Prostate gland (tissue), 2 donors: ENCODE data around the gene MORC3. TPM values are rescaled to one million over a fixed set of nuclear protein-coding genes. Genes with fewer than 3 reads are reported as not detected.
"Not testable (repeated sequence)": the region's sequence is repeated elsewhere in the genome, so short reads cannot be mapped to it uniquely, and the experiment has no call there.

ENCODE experiments used
- DNase-seq: peaks from one replicate; pipeline ENCODE4 v3.0.0-alpha.2; 2019; ENCODE audit warnings: low spot score
- H3K27ac ChIP-seq, 2 donors: fragments of 200-600 bp; sonication (generic); 2 replicates each; pipeline ENCODE4 v1.5.1; 2017 to 2019
- H3K27me3 ChIP-seq: fragments of 200-600 bp; sonication (generic); replicated peaks from 2 replicates; pipeline ENCODE4 v1.5.1; 2019; ENCODE audit not compliant: insufficient read depth
- H3K36me3 ChIP-seq, 2 donors: fragments of 200-600 bp; sonication (generic); 1 replicate in 1 of 2; 2 replicates in 1 of 2; pipeline versions ENCODE4 v1.5.1 to v1.8.1; 2017 to 2019
- H3K4me1 ChIP-seq: fragments of 200-600 bp; sonication (generic); replicated peaks from 2 replicates; pipeline ENCODE4 v1.5.1; 2019
- H3K4me3 ChIP-seq, 2 donors: fragments of 200-600 bp; sonication (generic); 2 replicates each; pipeline ENCODE4 v1.5.1; 2017 to 2019
- H3K9me3 ChIP-seq: fragments of 200-600 bp; sonication (generic); 2 replicates; pipeline ENCODE4 v1.5.1; 2017
- CTCF ChIP-seq, 4 experiments: fragments of 200-600 bp in 2 of 4; fragments of 450-650 bp in 2 of 4; sonication (generic) in 2 of 4; IDR thresholded peaks; 1 replicate in 3 of 4; 2 replicates in 1 of 4; pipeline ENCODE4 v1.5.1; 2016 to 2019; ENCODE audit warnings: antibody characterized with exemption in 4 of 4, mild to moderate bottlenecking in 2 of 4, moderate library complexity in 2 of 4
- POLR2A ChIP-seq: fragments of 450-650 bp; IDR thresholded peaks from one replicate; pipeline ENCODE4 v1.6.1; 2016; ENCODE audit warnings: antibody characterized with exemption, mild to moderate bottlenecking
- POLR2AphosphoS5 ChIP-seq: sonication (generic); formaldehyde crosslinking; IDR thresholded peaks from one replicate; pipeline ENCODE4 v1.6.1; 2017; ENCODE audit warnings: antibody characterized with exemption
- WGBS: methylation state at CpG from one replicate; pipeline ENCODE4 v1.1.5; 2018; 5-methylcytosine and 5-hydroxymethylcytosine counted together
- intact Hi-C: fragments of 100-400 bp; cut with DNase I; formaldehyde crosslinking; loops from one replicate; pipeline ENCODE4 v1.14.2; 2022
- total RNA-seq, 2 donors: library from RNA; depleted of rRNA; stranded (reverse); fragments of >200 nt; gene quantifications; one replicate each; pipeline ENCODE4 v1.1.0, GENCODE V29; 2016

Gene MORC3
- total RNA-seq, 2 donors from 2014 or later, result 34.8 to 42.0 TPM

DNA sequence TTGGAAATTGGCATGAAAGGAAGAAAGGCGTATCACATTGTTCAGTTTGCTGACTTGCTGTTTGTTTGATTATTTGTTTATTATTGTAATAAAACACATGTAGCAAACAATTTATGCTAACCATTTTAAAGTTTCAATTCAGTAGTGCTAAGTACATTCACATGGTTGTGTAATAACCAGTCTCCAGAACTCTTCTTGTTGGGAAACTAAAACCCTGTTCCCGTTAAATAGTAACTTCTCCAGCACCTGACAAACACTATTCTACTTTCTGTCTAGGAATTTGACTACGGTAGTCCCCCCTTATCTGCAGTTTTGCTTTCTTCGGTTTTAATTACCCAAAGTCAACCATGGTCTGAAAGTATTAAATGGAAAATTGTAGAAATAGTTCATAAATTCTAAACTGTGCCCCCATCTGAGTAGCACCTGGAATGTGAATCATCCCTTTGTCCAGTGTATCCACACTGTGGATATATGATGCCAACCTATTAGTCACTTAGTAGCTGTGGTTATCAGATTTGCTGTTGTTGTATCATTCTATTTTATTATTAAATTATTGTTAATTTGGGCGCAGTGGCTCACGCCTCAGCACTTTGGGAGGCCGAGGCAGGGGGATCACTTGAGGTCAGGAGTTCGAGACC is 5.5 kb downstream of the MORC3 start:
- Histone ChIP-seq H3K4me3 (no peak overlapping the region), H3K36me3 (no peaks in the 10 kb centered on the region), H3K27me3 (no peaks in the 10 kb centered on the region), H3K4me1 (peaks cover 7% of the 10 kb centered on the region), H3K27ac (no peak overlapping the region), H3K9me3 (no peaks in the 10 kb centered on the region)
- WGBS, result 77% methylated on average over 8 of the region's 8 CpGs
- intact Hi-C loops, result no loop called here
- TF ChIP-seq POLR2A, result no peak
- TF ChIP-seq CTCF (IDR thresholded peaks at IDR 0.05), result no peak
- TF ChIP-seq POLR2AphosphoS5, result no peak
- DNase-seq, result no peak

DNA sequence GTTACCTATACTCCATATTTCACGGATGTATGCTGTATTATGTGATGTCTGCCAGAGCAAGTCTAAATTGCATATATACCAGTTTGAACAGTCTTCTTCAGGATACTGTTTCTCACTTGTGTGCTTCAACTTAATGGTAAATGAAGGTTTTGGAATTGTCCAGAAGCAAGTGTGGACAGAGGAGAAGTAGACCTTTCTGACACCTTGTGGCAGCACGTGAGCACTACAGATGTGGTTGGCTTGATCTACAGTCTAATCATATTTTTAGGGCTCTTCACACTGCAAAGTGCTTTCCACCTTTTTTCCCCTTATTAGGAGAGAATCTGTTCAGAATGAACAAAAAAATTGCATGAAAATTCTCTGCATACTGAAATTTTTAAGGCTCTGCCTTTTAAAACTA is 10.9 kb downstream of the MORC3 start:
- H3K4me1 ChIP-seq, result peaks cover 6% of the 10 kb centered on the region
- 70% methylated on average over 2 of the region's 2 CpGs for WGBS
- H3K4me3 ChIP-seq, result no peak overlapping the region
- no peaks in the 10 kb centered on the region for H3K9me3 ChIP-seq
- H3K27ac ChIP-seq, result peak overlapping the region in 1 of 2 donors; percentile 4
- peak; percentile 25 to 78 (median 66) for TF ChIP-seq CTCF (IDR thresholded peaks at IDR 0.05)
- no peak for TF ChIP-seq POLR2A
- peak; percentile 53 for TF ChIP-seq POLR2AphosphoS5
- no peaks in the 10 kb centered on the region for H3K27me3 ChIP-seq
- peak; percentile 39 for DNase-seq
- intact Hi-C loops, result loop anchor here (5.0 kb wide), 1 partner anchor 194 kb away; the partner anchor contains the start of gene CBR3
- no peaks in the 10 kb centered on the region for H3K36me3 ChIP-seq

GRCh38 chr21:36337099-36337509 is 17.1 kb downstream of the MORC3 start:
- Histone ChIP-seq H3K27ac (no peak overlapping the region), H3K4me1 (no peaks in the 10 kb centered on the region), H3K27me3 (no peaks in the 10 kb centered on the region), H3K36me3 (peaks cover 0 to 4% of the 10 kb centered on the region in 2 donors), H3K9me3 (no peaks in the 10 kb centered on the region), H3K4me3 (no peak overlapping the region)
- peak; percentile 37 for DNase-seq
- WGBS, result 45% methylated on average over 3 of the region's 3 CpGs
- no peak for TF ChIP-seq POLR2A
- peak; percentile 52 for TF ChIP-seq POLR2AphosphoS5
- TF ChIP-seq CTCF (IDR thresholded peaks at IDR 0.05), result no peak
- intact Hi-C loops, result no loop called here

DNA sequence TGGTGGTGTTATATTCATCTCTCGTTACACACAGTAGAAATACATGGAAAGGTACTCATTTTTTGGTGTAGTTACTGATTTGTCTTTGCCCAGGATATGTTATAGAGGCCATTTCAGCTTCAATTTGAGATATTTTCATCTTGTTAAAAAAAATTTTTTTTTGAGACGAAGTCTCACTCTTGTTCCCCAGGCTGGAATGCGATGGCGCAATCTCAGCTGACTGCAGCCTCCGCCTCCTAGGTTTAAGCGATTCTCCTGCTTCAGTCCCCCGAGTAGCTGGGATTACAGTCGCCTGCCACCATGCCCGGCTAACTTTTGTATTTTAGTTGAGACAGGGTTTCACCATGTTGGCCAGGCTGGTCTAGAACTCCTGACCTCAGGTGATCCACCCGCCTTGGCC is 19.0 kb downstream of the MORC3 start:
- no peak overlapping the region for H3K27ac ChIP-seq
- no peak overlapping the region for H3K4me3 ChIP-seq
- peaks cover 0 to 4% of the 10 kb centered on the region in 2 donors for H3K36me3 ChIP-seq
- intact Hi-C loops, result no loop called here
- H3K4me1 ChIP-seq, result no peaks in the 10 kb centered on the region
- no peak for DNase-seq
- no peaks in the 10 kb centered on the region for H3K27me3 ChIP-seq
- WGBS, result 92% methylated on average over 10 of the region's 10 CpGs
- no peak for TF ChIP-seq POLR2A
- TF ChIP-seq POLR2AphosphoS5, result no peak
- no peak for TF ChIP-seq CTCF (IDR thresholded peaks at IDR 0.05)
- H3K9me3 ChIP-seq, result no peaks in the 10 kb centered on the region

DNA sequence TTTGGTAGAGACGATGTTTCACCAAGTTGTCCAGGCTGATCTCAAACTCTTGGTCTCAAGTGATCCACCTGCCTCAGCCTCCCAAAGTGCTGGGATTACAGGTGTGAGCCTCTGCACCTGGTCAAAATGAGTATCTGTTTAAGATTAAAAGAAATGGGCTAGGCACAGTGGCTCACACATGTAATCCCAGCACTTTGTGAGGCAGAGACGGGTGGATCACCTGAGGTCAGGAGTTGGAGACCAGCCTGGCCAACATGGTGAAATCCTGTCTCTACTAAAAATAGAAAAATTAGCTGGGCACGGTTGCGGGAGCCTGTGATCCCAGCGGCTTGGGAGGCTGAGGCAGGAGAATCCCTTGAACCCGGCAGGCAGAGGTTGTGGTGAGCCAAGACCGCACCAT is 22.6 kb downstream of the MORC3 start:
- DNase-seq, H3K4me3 ChIP-seq, H3K4me1 ChIP-seq, H3K9me3 ChIP-seq, H3K36me3 ChIP-seq, H3K27ac ChIP-seq, intact Hi-C loops, H3K27me3 ChIP-seq: not testable (repeated sequence)
- 96% methylated on average over 7 of the region's 7 CpGs for WGBS
